Loucy (cell line): ENCODE measurements around the gene PRLHR.

ENCODE experiments used
- H2AFZ ChIP-seq: fragments of 200-600 bp; sonication (generic); 2 replicates; pipeline ENCODE4 v1.6.0; 2016; ENCODE audit warnings: antibody characterized with exemption, mild to moderate bottlenecking, low read length, moderate library complexity
- H3F3A ChIP-seq: fragments of 200-600 bp; 2 replicates; pipeline ENCODE4 v1.6.0; 2016; ENCODE audit warnings: antibody characterized with exemption, low read depth, mild to moderate bottlenecking
- H3K27me3 ChIP-seq: fragments of 200-600 bp; sonication (generic); 2 replicates; pipeline ENCODE4 v1.6.1; 2014; ENCODE audit warnings: low read length, mild to moderate bottlenecking; ENCODE audit not compliant: insufficient read depth, poor library complexity, severe bottlenecking
- H3K36me3 ChIP-seq: fragments of 200-600 bp; sonication (generic); 2 replicates; pipeline ENCODE4 v1.6.1; 2016; ENCODE audit warnings: low read length; ENCODE audit not compliant: insufficient read depth
- H3K4me1 ChIP-seq: fragments of 200-600 bp; sonication (generic); 2 replicates; pipeline ENCODE4 v1.5.1; 2014; ENCODE audit warnings: low read length, mild to moderate bottlenecking; ENCODE audit not compliant: insufficient read depth, poor library complexity, severe bottlenecking
- H3K4me2 ChIP-seq: fragments of 200-600 bp; sonication (generic); 2 replicates; pipeline ENCODE4 v1.6.0; 2014; ENCODE audit warnings: antibody characterized with exemption, low read length, low read depth, mild to moderate bottlenecking; ENCODE audit not compliant: poor library complexity, severe bottlenecking
- H3K4me3 ChIP-seq: fragments of 200-600 bp; sonication (generic); 2 replicates; pipeline ENCODE4 v1.5.1; 2014; ENCODE audit warnings: low read length, mild to moderate bottlenecking, mixed read lengths; ENCODE audit not compliant: poor library complexity, severe bottlenecking
- H3K79me2 ChIP-seq: fragments of 200-600 bp; sonication (generic); 2 replicates; pipeline ENCODE4 v1.6.1; 2014; ENCODE audit warnings: low read length; ENCODE audit not compliant: insufficient read depth
- H3K9ac ChIP-seq: fragments of 200-600 bp; sonication (generic); 2 replicates; pipeline ENCODE4 v1.6.0; 2014; ENCODE audit warnings: mild to moderate bottlenecking, low read depth, low read length, moderate library complexity; ENCODE audit not compliant: poor library complexity, severe bottlenecking
- H3K9me2 ChIP-seq: fragments of 200-600 bp; sonication (generic); replicated peaks from 2 replicates; pipeline ENCODE4 v1.6.1; 2016; ENCODE audit warnings: low read depth, low read length, mixed read lengths
- H3K9me3 ChIP-seq: fragments of 200-600 bp; sonication (generic); 2 replicates; pipeline ENCODE4 v1.6.1; 2014; ENCODE audit warnings: mild to moderate bottlenecking, antibody characterized with exemption, low read length, low read depth; ENCODE audit not compliant: insufficient read depth
- H4K20me1 ChIP-seq: fragments of 200-600 bp; sonication (generic); 2 replicates; pipeline ENCODE4 v1.6.0; 2014; ENCODE audit warnings: antibody characterized with exemption, low read length, mild to moderate bottlenecking; ENCODE audit not compliant: insufficient read depth, poor library complexity, severe bottlenecking
- CTCF ChIP-seq: fragments of 200-600 bp; sonication (generic); conservative IDR thresholded peaks from 2 replicates; pipeline ENCODE4 v1.5.1; 2014; ENCODE audit warnings: mild to moderate bottlenecking, antibody characterized with exemption, low read length
- EZH2phosphoT487 ChIP-seq: fragments of 200-600 bp; IDR thresholded peaks from 2 replicates; pipeline ENCODE4 v1.6.1; 2018; ENCODE audit warnings: antibody characterized with exemption, mild to moderate bottlenecking, moderate library complexity, borderline replicate concordance

PRLHR gene

GRCh38 chr10:118590334-118590733, 5.1 kb downstream of the PRLHR start:
- Histone ChIP-seq H3K27me3 (no peaks in the 10 kb centered on the region), H3K79me2 (no peaks in the 10 kb centered on the region), H4K20me1 (no peaks in the 10 kb centered on the region), H3F3A (no peaks in the 10 kb centered on the region), H3K9ac (no peak overlapping the region), H2AFZ (no peak overlapping the region), H3K9me2 (no peaks in the 10 kb centered on the region), H3K4me3 (no peak overlapping the region), H3K36me3 (no peaks in the 10 kb centered on the region), H3K4me1 (no peaks in the 10 kb centered on the region), H3K4me2 (no peak overlapping the region), H3K9me3 (no peaks in the 10 kb centered on the region)
- no peak for TF ChIP-seq CTCF
- no peak for TF ChIP-seq EZH2phosphoT487

GRCh38 chr10:118587881-118588651, 7.4 kb downstream of the PRLHR start:
- Histone ChIP-seq H2AFZ (no peak overlapping the region), H3K4me2 (no peak overlapping the region), H3K79me2 (no peaks in the 10 kb centered on the region), H4K20me1 (no peaks in the 10 kb centered on the region), H3K4me3 (no peak overlapping the region), H3F3A (no peaks in the 10 kb centered on the region), H3K9ac (no peak overlapping the region), H3K9me2 (no peaks in the 10 kb centered on the region), H3K9me3 (no peaks in the 10 kb centered on the region), H3K36me3 (no peaks in the 10 kb centered on the region), H3K4me1 (no peaks in the 10 kb centered on the region), H3K27me3 (no peaks in the 10 kb centered on the region)
- TF ChIP-seq CTCF (no peak), EZH2phosphoT487 (no peak)

GRCh38 chr10:118586911-118587310, 8.5 kb downstream of the PRLHR start:
- Histone ChIP-seq H3K79me2 (no peaks in the 10 kb centered on the region), H3F3A (no peaks in the 10 kb centered on the region), H3K27me3 (no peaks in the 10 kb centered on the region), H4K20me1 (no peaks in the 10 kb centered on the region), H3K9ac (no peak overlapping the region), H3K4me1 (no peaks in the 10 kb centered on the region), H2AFZ (no peak overlapping the region), H3K36me3 (no peaks in the 10 kb centered on the region), H3K9me3 (no peaks in the 10 kb centered on the region), H3K9me2 (no peaks in the 10 kb centered on the region), H3K4me3 (no peak overlapping the region), H3K4me2 (no peak overlapping the region)
- TF ChIP-seq CTCF (no peak), EZH2phosphoT487 (no peak)
